Large intestine (tissue), 3 donors: Measurements from ENCODE around the gene PDLIM5. TPM values are rescaled to one million over a fixed set of nuclear protein-coding genes. Genes with fewer than 3 reads are reported as not detected.

ENCODE experiments used
- DNase-seq, 2 donors: peaks; one replicate each; pipeline versions ENCODE4 v3.0.0 to v3.0.0-alpha.2; 2013
- H3K27ac ChIP-seq: one replicate; pipeline ENCODE4 v1.5.1; 2013; ENCODE audit warnings: low read length
- H3K27me3 ChIP-seq: 2 replicates; pipeline ENCODE4 v1.6.1; 2013; ENCODE audit warnings: low read length; ENCODE audit not compliant: control insufficient read depth, insufficient read depth
- H3K36me3 ChIP-seq: 2 replicates; pipeline ENCODE4 v1.6.1; 2013; ENCODE audit warnings: low read length; ENCODE audit not compliant: control insufficient read depth, insufficient read depth
- H3K4me1 ChIP-seq: one replicate; pipeline ENCODE4 v1.6.1; 2013; ENCODE audit warnings: low read length; ENCODE audit not compliant: control insufficient read depth, insufficient read depth
- H3K4me3 ChIP-seq: one replicate; pipeline ENCODE4 v1.5.1; 2013; ENCODE audit warnings: low read length
- H3K9me3 ChIP-seq: one replicate; pipeline ENCODE4 v1.6.1; 2013; ENCODE audit warnings: mild to moderate bottlenecking, low read depth, low read length, moderate library complexity; ENCODE audit not compliant: control insufficient read depth
- WGBS: methylation state at CpG from one replicate; pipeline ENCODE4 v1.1.5; 2013; ENCODE audit warnings: low lambda C conversion rate; ENCODE audit not compliant: insufficient coverage; 5-methylcytosine and 5-hydroxymethylcytosine counted together
- polyA plus RNA-seq: library from polyadenylated mRNA; unstranded; fragments of 120-200 nt; gene quantifications from one replicate; pipeline ENCODE4 v1.2.1, GENCODE V29; 2013

PDLIM5 gene
- polyA plus RNA-seq, 1 donor = 108 TPM

- Histone ChIP-seq H3K9me3 (no peaks in the 10 kb centered on the region), H3K27me3 (no peaks in the 10 kb centered on the region), H3K27ac (no peak overlapping the region), H3K4me1 (peaks cover 23% of the 10 kb centered on the region), H3K36me3 (no peaks in the 10 kb centered on the region), H3K4me3 (no peak overlapping the region)
- DNase-seq = no peak
- WGBS = 100% methylated on average over 1 of the region's 3 CpGs
These were observed 5.4 kb upstream of the PDLIM5 start for GRCh38 chr4:94446386-94446785.

GRCh38 chr4:94447754-94448411 is 3.9 kb upstream of the PDLIM5 start:
- Histone ChIP-seq H3K27me3 (no peaks in the 10 kb centered on the region), H3K27ac (peak overlapping the region; percentile 50), H3K4me1 (peaks cover 23% of the 10 kb centered on the region), H3K4me3 (no peak overlapping the region), H3K9me3 (no peaks in the 10 kb centered on the region), H3K36me3 (no peaks in the 10 kb centered on the region)
- DNase-seq = no peak
- 79% methylated on average over 2 of the region's 3 CpGs for WGBS

GRCh38 chr4:94448815-94449375 is 2.8 kb upstream of the PDLIM5 start:
- no peak overlapping the region for H3K4me3 ChIP-seq
- peak overlapping the region; percentile 50 for H3K27ac ChIP-seq
- peak in 1 of 2 donors; percentile 60 for DNase-seq
- H3K27me3 ChIP-seq = no peaks in the 10 kb centered on the region
- peaks cover 23% of the 10 kb centered on the region for H3K4me1 ChIP-seq
- no peaks in the 10 kb centered on the region for H3K36me3 ChIP-seq
- WGBS = 20% methylated on average over 1 of the region's 3 CpGs
- no peaks in the 10 kb centered on the region for H3K9me3 ChIP-seq

- H3K4me3 ChIP-seq = peak overlapping the region; percentile 96
- peak overlapping the region; percentile 82 for H3K27ac ChIP-seq
- H3K36me3 ChIP-seq = peaks cover 2% of the 10 kb centered on the region
- H3K4me1 ChIP-seq = peaks cover 29% of the 10 kb centered on the region
- no peaks in the 10 kb centered on the region for H3K9me3 ChIP-seq
- WGBS = 45% methylated on average over 5 of the region's 16 CpGs
- no peaks in the 10 kb centered on the region for H3K27me3 ChIP-seq
- DNase-seq = no peak
These were observed 569 bp upstream of the PDLIM5 start for GRCh38 chr4:94451051-94451694.

GRCh38 chr4:94452476-94453371 is 982 bp downstream of the PDLIM5 start:
- peaks cover 24% of the 10 kb centered on the region for H3K4me1 ChIP-seq

GRCh38 chr4:94453391-94453963 is 1.7 kb downstream of the PDLIM5 start:
- no peaks in the 10 kb centered on the region for H3K9me3 ChIP-seq
- DNase-seq = peak; percentile 72 to 92
- peak overlapping the region; percentile 96 for H3K4me3 ChIP-seq
- 16% methylated on average over 3 of the region's 7 CpGs for WGBS
- peak overlapping the region; percentile 97 for H3K27ac ChIP-seq
- H3K27me3 ChIP-seq = no peaks in the 10 kb centered on the region
- peaks cover 4% of the 10 kb centered on the region for H3K36me3 ChIP-seq
- peaks cover 20% of the 10 kb centered on the region for H3K4me1 ChIP-seq

More at GRCh38 chr4:94452476-94453371, 982 bp downstream of the PDLIM5 start:
- Histone ChIP-seq H3K9me3 (no peaks in the 10 kb centered on the region), H3K27ac (peak overlapping the region; percentile 97), H3K27me3 (no peaks in the 10 kb centered on the region), H3K36me3 (peaks cover 4% of the 10 kb centered on the region), H3K4me3 (peak overlapping the region; percentile 96)
- WGBS = 3% methylated on average over 4 of the region's 26 CpGs
- DNase-seq = peak; percentile 50 to 76

- no CpG with 5 or more reads among the region's 2 CpGs for WGBS
- Histone ChIP-seq H3K27ac (peak overlapping the region; percentile 97), H3K9me3 (no peaks in the 10 kb centered on the region), H3K27me3 (no peaks in the 10 kb centered on the region), H3K4me3 (peak overlapping the region; percentile 96), H3K36me3 (peaks cover 4% of the 10 kb centered on the region), H3K4me1 (peaks cover 16% of the 10 kb centered on the region)
- no peak for DNase-seq
These were observed 2.7 kb downstream of the PDLIM5 start for GRCh38 chr4:94454405-94454804.

- 20% methylated on average over 1 of the region's 3 CpGs for WGBS
These were observed 3.3 kb downstream of the PDLIM5 start for GRCh38 chr4:94455081-94455480.

GRCh38 chr4:94457692-94458106 is 6.0 kb downstream of the PDLIM5 start:
- Histone ChIP-seq H3K4me3 (no peak overlapping the region), H3K4me1 (peaks cover 28% of the 10 kb centered on the region), H3K9me3 (no peaks in the 10 kb centered on the region), H3K27ac (peak overlapping the region; percentile 97), H3K36me3 (peaks cover 4% of the 10 kb centered on the region), H3K27me3 (no peaks in the 10 kb centered on the region)
- no peak for DNase-seq
- WGBS = no CpG with 5 or more reads among the region's 1 CpG

More at GRCh38 chr4:94455081-94455480, 3.3 kb downstream of the PDLIM5 start:
- Histone ChIP-seq H3K36me3 (peaks cover 4% of the 10 kb centered on the region), H3K4me1 (peaks cover 22% of the 10 kb centered on the region), H3K27ac (peak overlapping the region; percentile 97), H3K9me3 (no peaks in the 10 kb centered on the region), H3K4me3 (peak overlapping the region; percentile 96), H3K27me3 (no peaks in the 10 kb centered on the region)
- DNase-seq = peak; percentile 88 to 93
